AG20443 (cell line): ENCODE results near the gene MED20.
A peak's percentile ranks its signal among the peaks of the same experiment; 100 is the strongest.

ENCODE experiments used
- DNase-seq: peaks from one replicate; pipeline ENCODE4 v3.0.0; 2012; ENCODE audit warnings: low spot score, mixed read lengths

Gene MED20

GRCh38 chr6:41941280-41942066, 20.5 kb upstream of the MED20 start, which contains the start of gene CCND3:
Gene CCND3 (minus strand): TSS chr6:41941808. CDS start chr6:41941649, 159 bp downstream.
- DNase-seq, result peak; percentile 96

GRCh38 chr6:41940759-41941279, 19.9 kb upstream of the MED20 start:
- peak; percentile 47 for DNase-seq

- no peak for DNase-seq
Measured at GRCh38 chr6:41939848-41940758, 19.2 kb upstream of the MED20 start.

GRCh38 chr6:41939176-41939847, 18.4 kb upstream of the MED20 start:
- peak; percentile 49 for DNase-seq

- DNase-seq, result no peak
Measured at GRCh38 chr6:41938590-41939175, 17.7 kb upstream of the MED20 start.

- no peak for DNase-seq
Measured at GRCh38 chr6:41937861-41938574, 17.1 kb upstream of the MED20 start.

- DNase-seq, result no peak
Measured at GRCh38 chr6:41937472-41937860, 16.5 kb upstream of the MED20 start.

GRCh38 chr6:41936073-41936837, 15.3 kb upstream of the MED20 start:
- peak; percentile 91 for DNase-seq

- no peak for DNase-seq
Measured at GRCh38 chr6:41935685-41936072, 14.7 kb upstream of the MED20 start.

- DNase-seq, result no peak
Measured at GRCh38 chr6:41935193-41935574, 14.2 kb upstream of the MED20 start.

GRCh38 chr6:41934278-41935192, 13.6 kb upstream of the MED20 start:
- no peak for DNase-seq

- no peak for DNase-seq
Measured at GRCh38 chr6:41932378-41932777, 11.4 kb upstream of the MED20 start.

GRCh38 chr6:41931792-41932191, 10.9 kb upstream of the MED20 start:
- no peak for DNase-seq

GRCh38 chr6:41929924-41930323, 9.0 kb upstream of the MED20 start:
- DNase-seq, result no peak

- no peak for DNase-seq
Measured at GRCh38 chr6:41927253-41927652, 6.3 kb upstream of the MED20 start.

- no peak for DNase-seq
Measured at GRCh38 chr6:41922154-41922553, 1.2 kb upstream of the MED20 start.

- no peak for DNase-seq
Measured at GRCh38 chr6:41921712-41921998, 716 bp upstream of the MED20 start.

GRCh38 chr6:41917528-41917927, 3.4 kb downstream of the MED20 start:
- peak; percentile 89 for DNase-seq

GRCh38 chr6:41914869-41915530, 5.9 kb downstream of the MED20 start:
- no peak for DNase-seq
